CD4-positive, alpha-beta T cell (primary cell): ENCODE measurements around the gene KDM8. TPM values are rescaled to one million over a fixed set of nuclear protein-coding genes. Genes with fewer than 3 reads are reported as not detected.

Experiments
- ATAC-seq: fragments of 200-7000 bp; cut with Tn5 transposase; one replicate; pipeline ENCODE4 v1.10.0; 2022; ENCODE audit warnings: mild to moderate bottlenecking; ENCODE audit not compliant: poor library complexity
- CTCF ChIA-PET: fragments of 350-600 bp; sonication (Branson Sonifier 250); formaldehyde crosslinking; loops from one replicate; lab custom pipeline; 2021; ENCODE audit warnings: antibody characterized with exemption, inconsistent platforms; lab: Charles Lee
- POLR2A ChIA-PET: fragments of 350-600 bp; sonication (Branson Sonifier 250); formaldehyde crosslinking; loops from one replicate; lab custom pipeline; 2021; ENCODE audit warnings: antibody characterized with exemption, inconsistent platforms; lab: Charles Lee
- DNase-seq, 14 experiments: peaks; one replicate each; pipeline ENCODE4 v3.0.0-alpha.2; 2013 to 2020; ENCODE audit warnings: mixed read lengths in 2 of 14
- H3K27ac ChIP-seq, 2 donors: one replicate each; pipeline versions ENCODE4 v1.5.1 to v1.7.0; 2013; ENCODE audit warnings: low read length in 2 of 2, low read depth in 1 of 2, mild to moderate bottlenecking in 1 of 2
- H3K27me3 ChIP-seq, 2 experiments: 1 replicate in 1 of 2; 2 replicates in 1 of 2; pipeline versions ENCODE4 v1.6.1 to v1.7.0; 2013; ENCODE audit warnings: low read length in 2 of 2, control low read depth in 1 of 2, mild to moderate bottlenecking in 1 of 2, moderate library complexity in 1 of 2; ENCODE audit not compliant: insufficient read depth in 2 of 2, control insufficient read depth in 1 of 2
- H3K36me3 ChIP-seq: one replicate; pipeline ENCODE4 v1.6.1; 2013; ENCODE audit warnings: low read length, control low read depth; ENCODE audit not compliant: insufficient read depth
- H3K4me1 ChIP-seq: one replicate; pipeline ENCODE4 v1.6.1; 2013; ENCODE audit warnings: low read length, control low read depth; ENCODE audit not compliant: insufficient read depth
- H3K4me3 ChIP-seq: one replicate; pipeline ENCODE4 v1.5.1; 2013; ENCODE audit warnings: mild to moderate bottlenecking, low read length, moderate library complexity
- H3K9me3 ChIP-seq, 2 experiments: 1 replicate in 1 of 2; 2 replicates in 1 of 2; pipeline versions ENCODE4 v1.6.1 to v1.7.0; 2013; ENCODE audit warnings: low read length in 2 of 2, mild to moderate bottlenecking in 2 of 2, control low read depth in 1 of 2, moderate library complexity in 1 of 2; ENCODE audit not compliant: control insufficient read depth in 1 of 2, insufficient read depth in 1 of 2
- H3K27ac Mint-ChIP-seq: one replicate; pipeline ENCODE4 v1.8.0; 2020; ENCODE audit warnings: mixed read lengths
- H3K27me3 Mint-ChIP-seq: one replicate; pipeline ENCODE4 v1.8.0; 2021; ENCODE audit warnings: mixed read lengths
- H3K36me3 Mint-ChIP-seq: one replicate; pipeline ENCODE4 v1.8.0; 2021; ENCODE audit warnings: low read depth, mixed read lengths
- H3K4me1 Mint-ChIP-seq: one replicate; pipeline ENCODE4 v1.8.0; 2021; ENCODE audit warnings: low read depth, mixed read lengths
- H3K4me3 Mint-ChIP-seq: one replicate; pipeline ENCODE4 v1.8.0; 2020; ENCODE audit warnings: mild to moderate bottlenecking, mixed read lengths
- H3K9me3 Mint-ChIP-seq: one replicate; pipeline ENCODE4 v1.8.0; 2020; ENCODE audit warnings: mixed read lengths
- intact Hi-C, 2 experiments: fragments of 100-400 bp; cut with DNase I in 1 of 2; cut with micrococcal nuclease in 1 of 2; formaldehyde crosslinking; loops; one replicate each; pipeline versions ENCODE4 v1.15.1 to v1.9.0; 2023 to 2025; cut with DNase I, micrococcal nuclease
- polyA plus RNA-seq, 2 donors: library from polyadenylated mRNA; unstranded; fragments of 120-200 nt; gene quantifications; one replicate each; pipeline ENCODE4 v1.2.1, GENCODE V29; 2013
- total RNA-seq, 174 experiments: library from RNA in 2 of 174; stranded (reverse) in 2 of 174; gene quantifications; one replicate each; pipeline ENCODE4 v1.2.3 and lab custom pipeline; 2021 to 2026
- TF ChIP-seq, protein P1 (sequence below): fragments of 200-600 bp; IDR thresholded peaks from one replicate; pipeline ENCODE4 v1.8.0; 2022; ENCODE audit warnings: antibody characterized with exemption, mild to moderate bottlenecking

Gene KDM8
- 10 to 100 TPM; 15.1 to 17.3 TPM for total RNA-seq
- polyA plus RNA-seq (2013, experiment 1 of 2) = 8.8 TPM
- polyA plus RNA-seq (2013, experiment 2 of 2) = 10.4 TPM
- 5.3 to 26.4 (median 13.2) reads per million in 172 experiments for total RNA-seq (lab: John Stamatoyannopoulos, UW)

DNA sequence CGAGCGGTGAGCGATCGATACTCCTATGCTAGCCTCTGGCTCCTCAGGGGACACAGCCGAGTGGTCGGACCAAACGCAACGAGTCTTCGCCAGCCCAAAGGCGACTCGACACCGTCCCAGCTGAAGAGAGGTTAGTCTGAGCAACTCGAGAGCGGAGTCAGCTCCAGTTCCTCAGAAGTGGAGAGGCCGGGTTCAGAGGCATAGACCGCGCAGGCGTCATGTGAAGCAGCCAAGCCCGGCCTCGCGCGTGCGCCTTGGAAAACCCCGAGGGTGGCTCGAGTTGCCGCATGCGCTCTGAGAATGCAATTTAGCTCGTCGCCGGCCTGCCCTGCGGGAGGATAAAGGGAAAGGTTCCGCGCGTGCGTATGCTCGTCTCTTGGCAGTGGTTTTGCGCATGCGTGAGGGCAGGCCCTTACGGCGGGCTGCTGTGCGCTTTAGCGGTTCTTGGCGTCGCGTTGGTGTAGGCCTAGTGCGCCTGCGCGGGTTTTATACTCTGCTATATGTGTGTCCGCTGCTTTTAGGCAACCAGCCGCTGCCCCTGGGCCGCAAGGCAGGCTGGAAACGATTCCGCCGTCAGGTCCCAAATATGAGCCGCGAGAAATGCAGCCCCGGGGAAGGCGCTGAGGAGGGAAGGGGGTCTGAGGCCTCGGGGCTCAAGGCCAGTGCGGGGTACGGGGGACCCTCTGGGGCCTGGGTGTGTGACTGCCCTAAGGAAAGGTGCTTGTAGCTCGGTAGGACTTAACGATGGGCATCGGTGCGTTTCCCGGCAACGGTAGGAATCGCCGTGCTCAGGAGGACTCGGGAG is at the start of gene KDM8:
KDM8 (plus strand) TSS at position 20 of the 805 bp plus-strand sequence. CDS start 6,598 bp downstream, outside the sequence.
- H3K27me3 ChIP-seq = no peaks in the 10 kb centered on the region
- no peaks in the 10 kb centered on the region for H3K36me3 ChIP-seq
- H3K27ac ChIP-seq = peak within 1 kb of the TSS; percentile 93 to 97
- Mint-ChIP-seq H3K36me3 (peaks cover 17% of the 10 kb centered on the region), H3K4me1 (peaks cover 59% of the 10 kb centered on the region), H3K27me3 (no peaks in the 10 kb centered on the region), H3K4me3 (peak within 1 kb of the TSS; percentile 97), H3K9me3 (no peaks in the 10 kb centered on the region), H3K27ac (peak within 1 kb of the TSS; percentile 96)
- DNase-seq (peak; percentile 98 to 100 (median 100)), ATAC-seq (peak; percentile 86)
- H3K4me3 ChIP-seq = peak within 1 kb of the TSS; percentile 95
- H3K9me3 ChIP-seq = no peaks in the 10 kb centered on the region
- H3K4me1 ChIP-seq = peaks cover 48% of the 10 kb centered on the region
- ChIA-PET CTCF (interaction anchor here (1.2 to 3.9 kb wide), 6 partner anchors 23 to 164 kb away, joined by 3 to 22 read pairs (median 9); no protein-coding TSS in a partner anchor), POLR2A (interaction anchor here (0.5 to 3.6 kb wide), 31 partner anchors 8 to 261 kb away, joined by 3 to 110 read pairs (median 6); partner anchors contain the start of gene IL21R)
- intact Hi-C loops = loop anchor here (1.0 to 2.0 kb wide), 5 partner anchors 24 to 163 kb away; partner anchors contain the start of gene NSMCE1 (in 1 of the 2)
- TF ChIP-seq, protein P1, sequence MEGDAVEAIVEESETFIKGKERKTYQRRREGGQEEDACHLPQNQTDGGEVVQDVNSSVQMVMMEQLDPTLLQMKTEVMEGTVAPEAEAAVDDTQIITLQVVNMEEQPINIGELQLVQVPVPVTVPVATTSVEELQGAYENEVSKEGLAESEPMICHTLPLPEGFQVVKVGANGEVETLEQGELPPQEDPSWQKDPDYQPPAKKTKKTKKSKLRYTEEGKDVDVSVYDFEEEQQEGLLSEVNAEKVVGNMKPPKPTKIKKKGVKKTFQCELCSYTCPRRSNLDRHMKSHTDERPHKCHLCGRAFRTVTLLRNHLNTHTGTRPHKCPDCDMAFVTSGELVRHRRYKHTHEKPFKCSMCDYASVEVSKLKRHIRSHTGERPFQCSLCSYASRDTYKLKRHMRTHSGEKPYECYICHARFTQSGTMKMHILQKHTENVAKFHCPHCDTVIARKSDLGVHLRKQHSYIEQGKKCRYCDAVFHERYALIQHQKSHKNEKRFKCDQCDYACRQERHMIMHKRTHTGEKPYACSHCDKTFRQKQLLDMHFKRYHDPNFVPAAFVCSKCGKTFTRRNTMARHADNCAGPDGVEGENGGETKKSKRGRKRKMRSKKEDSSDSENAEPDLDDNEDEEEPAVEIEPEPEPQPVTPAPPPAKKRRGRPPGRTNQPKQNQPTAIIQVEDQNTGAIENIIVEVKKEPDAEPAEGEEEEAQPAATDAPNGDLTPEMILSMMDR = no peak

DNA sequence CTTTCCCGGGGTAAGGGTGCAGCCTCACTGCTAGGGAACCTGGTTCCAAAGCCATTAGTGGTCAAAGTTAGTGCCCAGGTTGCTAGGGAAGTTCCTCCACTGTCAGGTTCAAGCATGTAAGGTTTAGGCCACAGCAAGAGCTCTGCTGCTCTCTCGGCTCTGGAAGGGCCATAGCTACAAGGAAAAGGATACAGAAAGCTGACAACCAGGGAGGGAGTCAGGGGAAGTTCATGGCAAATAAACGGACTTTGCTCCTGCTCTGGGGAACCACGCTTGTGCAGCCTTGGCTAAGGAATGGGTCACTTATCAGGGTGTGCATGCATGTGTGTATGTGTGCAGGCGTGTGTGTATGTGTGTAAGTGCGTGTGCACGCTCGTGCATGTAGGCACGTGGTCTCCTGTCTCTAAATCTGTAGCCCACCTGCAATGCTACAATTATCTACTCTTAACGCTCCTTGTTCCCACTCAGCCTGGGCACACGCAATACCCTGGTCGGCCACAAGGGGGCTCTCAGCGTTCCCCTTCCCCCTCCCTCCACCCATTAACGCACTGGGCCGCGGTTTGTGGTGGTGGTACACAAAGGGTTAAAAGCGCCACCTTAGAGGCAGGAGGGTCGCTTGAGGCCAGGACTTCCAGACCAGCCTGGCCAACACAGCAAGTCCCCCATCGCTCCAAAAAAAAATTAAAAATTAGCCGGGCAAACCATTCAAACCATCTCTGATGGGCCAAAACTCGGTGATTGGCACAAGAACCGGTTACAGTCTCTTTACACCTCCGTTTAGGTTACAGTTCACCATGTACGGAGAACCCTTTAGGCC is 48.4 kb upstream of the KDM8 start:
- no peaks in the 10 kb centered on the region for H3K9me3 ChIP-seq
- H3K27ac Mint-ChIP-seq = no peak overlapping the region
- peak; percentile 84 for ATAC-seq
- H3K4me1 Mint-ChIP-seq = peaks cover 14% of the 10 kb centered on the region
- H3K36me3 ChIP-seq = no peaks in the 10 kb centered on the region
- intact Hi-C loops = loop anchor here (1.0 to 5.0 kb wide), 4 partner anchors 14 to 302 kb away; no protein-coding TSS in a partner anchor
- POLR2A ChIA-PET = interaction anchor here (1.0 to 1.9 kb wide), 4 partner anchors 19 to 218 kb away, joined by 3 to 4 read pairs (median 3); no protein-coding TSS in a partner anchor
- no peak overlapping the region for H3K4me3 ChIP-seq
- H3K27me3 ChIP-seq = no peaks in the 10 kb centered on the region
- no peak overlapping the region for H3K4me3 Mint-ChIP-seq
- H3K36me3 Mint-ChIP-seq = no peaks in the 10 kb centered on the region
- H3K27me3 Mint-ChIP-seq = no peaks in the 10 kb centered on the region
- CTCF ChIA-PET = interaction anchor here (0.8 to 5.8 kb wide), 5 partner anchors 10 to 213 kb away, joined by 3 to 33 read pairs (median 5); partner anchors contain the start of gene KDM8
- DNase-seq = peak; percentile 51 to 83 (median 67)
- H3K27ac ChIP-seq = no peak overlapping the region
- TF ChIP-seq, protein P1 = peak; percentile 99
- peaks cover 9% of the 10 kb centered on the region for H3K4me1 ChIP-seq
- H3K9me3 Mint-ChIP-seq = peaks cover 2% of the 10 kb centered on the region

DNA sequence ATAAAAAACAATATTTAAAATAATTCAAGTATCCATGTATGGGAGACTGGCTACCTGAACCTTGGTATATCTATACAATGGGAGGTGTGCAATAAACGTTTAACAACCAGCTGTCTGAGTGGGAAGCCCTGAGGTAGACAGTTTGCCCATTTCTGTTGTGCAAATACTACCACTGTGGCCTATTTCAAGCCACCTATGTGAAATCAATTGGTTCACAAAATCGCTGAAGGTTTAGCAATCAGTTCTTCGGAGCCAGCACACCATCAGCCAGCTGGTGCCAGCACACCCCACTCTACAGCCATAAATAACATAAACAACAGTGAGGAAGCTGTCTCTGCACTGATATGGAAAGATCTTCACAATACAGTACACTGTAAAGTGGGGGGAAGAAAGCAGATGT is 46.7 kb upstream of the KDM8 start:
- CTCF ChIA-PET = interaction anchor here (1.0 to 5.8 kb wide), 3 partner anchors 14 to 23 kb away, joined by 4 to 33 read pairs (median 4); no protein-coding TSS in a partner anchor
- Histone ChIP-seq H3K36me3 (no peaks in the 10 kb centered on the region), H3K27me3 (no peaks in the 10 kb centered on the region), H3K4me3 (no peak overlapping the region), H3K4me1 (peaks cover 9% of the 10 kb centered on the region), H3K9me3 (no peaks in the 10 kb centered on the region), H3K27ac (no peak overlapping the region)
- intact Hi-C loops = loop anchor here in 1 of 2 experiments (5.0 kb wide), 1 partner anchor 36 kb away; no protein-coding TSS in a partner anchor
- no peak overlapping the region for H3K27ac Mint-ChIP-seq
- POLR2A ChIA-PET = interaction anchor here (0.7 to 1.9 kb wide), 4 partner anchors 17 to 147 kb away, joined by 3 to 4 read pairs (median 4); no protein-coding TSS in a partner anchor
- H3K27me3 Mint-ChIP-seq = no peaks in the 10 kb centered on the region
- H3K9me3 Mint-ChIP-seq = peaks cover 2% of the 10 kb centered on the region
- DNase-seq (no peak), ATAC-seq (no peak)
- no peak overlapping the region for H3K4me3 Mint-ChIP-seq
- peaks cover 14% of the 10 kb centered on the region for H3K4me1 Mint-ChIP-seq
- TF ChIP-seq, protein P1 = no peak
- no peaks in the 10 kb centered on the region for H3K36me3 Mint-ChIP-seq
